Stimulated activated CD4-positive, alpha-beta T cell treated with anti-CD3 and anti-CD28 coated beads, TNF-alpha, amount 100 ng/mL, for 24 hours (primary cell): Measurements from ENCODE around the gene SKAP2.

ENCODE experiments used
- DNase-seq, 3 experiments: peaks; one replicate each; pipeline ENCODE4 v3.0.0-alpha.2; 2020; ENCODE audit warnings: low read depth in 3 of 3

Gene SKAP2

DNA sequence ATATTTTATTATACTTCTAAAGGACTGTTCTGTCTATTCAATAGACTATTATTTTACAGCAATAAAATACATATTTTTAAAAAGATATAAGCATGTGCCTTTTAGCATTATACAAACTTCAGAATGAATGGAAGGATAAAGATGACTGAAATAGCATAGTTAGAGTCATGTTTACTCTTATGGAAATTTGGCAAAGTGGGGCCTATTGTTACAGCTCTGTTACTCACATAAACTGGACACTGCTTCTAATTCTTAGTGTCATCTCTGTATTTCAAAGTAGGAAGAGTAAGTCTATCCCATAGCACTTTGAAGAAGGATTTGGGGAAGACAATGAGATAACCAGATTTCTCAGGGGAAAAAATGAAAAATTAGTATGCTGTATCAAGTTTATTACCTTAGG is 168.2 kb downstream of the SKAP2 start:
- DNase-seq, result no peak

- no peak for DNase-seq
Measured at GRCh38 chr7:26694713-26695112, 169.7 kb downstream of the SKAP2 start.

DNA sequence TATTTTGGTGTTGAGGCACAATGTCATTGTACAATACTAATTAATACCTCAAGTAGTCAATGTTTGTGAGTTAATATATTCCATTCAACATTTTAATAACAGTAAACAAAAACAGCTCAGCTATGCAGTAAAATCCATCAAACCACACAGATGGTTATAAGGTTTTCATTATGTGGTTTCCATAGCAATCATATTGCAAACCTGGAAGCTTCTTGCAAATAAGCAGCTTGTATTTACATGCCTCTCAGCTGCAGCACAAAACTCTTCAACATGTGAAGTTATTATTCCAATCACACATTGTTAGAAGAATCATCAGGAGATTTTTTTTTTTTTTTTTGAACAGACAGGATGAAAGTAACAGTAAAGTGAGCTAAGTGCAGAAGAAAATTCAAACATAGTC is 170.2 kb downstream of the SKAP2 start:
- DNase-seq, result no peak

GRCh38 chr7:26691886-26692285 is 172.5 kb downstream of the SKAP2 start:
- DNase-seq, result no peak

- DNase-seq, result no peak
Measured at GRCh38 chr7:26691406-26691805, 173.0 kb downstream of the SKAP2 start.

DNA sequence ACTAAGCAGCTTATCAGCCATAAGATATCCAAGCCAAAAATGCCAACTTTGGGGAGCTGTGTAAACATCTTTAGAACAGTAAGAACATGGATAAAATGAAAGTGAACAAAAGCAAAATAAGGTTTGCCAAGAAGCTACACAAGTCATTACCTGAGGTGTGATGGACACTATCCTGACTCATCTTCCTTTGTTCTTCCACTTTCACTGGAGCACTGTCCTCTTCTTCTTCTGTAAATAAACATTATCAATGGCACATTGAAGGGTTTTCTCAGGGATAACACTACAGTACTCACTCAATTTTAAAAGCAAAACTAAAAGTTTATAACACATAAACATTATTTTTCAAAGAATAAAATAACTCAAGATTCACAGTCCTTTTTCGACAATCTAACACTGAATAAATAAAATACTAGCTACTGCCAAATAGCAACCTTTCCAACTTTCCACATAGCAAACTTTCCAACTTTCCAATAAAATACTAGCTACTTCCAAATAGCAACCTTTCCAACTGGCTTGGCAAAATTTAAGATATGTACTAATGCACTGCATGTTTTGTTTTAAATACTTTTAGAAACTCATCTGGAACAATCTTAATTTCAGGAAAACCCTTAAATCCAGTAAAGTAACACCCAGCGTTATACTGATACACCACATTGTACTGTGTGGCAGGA is 174.1 kb downstream of the SKAP2 start:
- no peak for DNase-seq

- DNase-seq, result no peak
Measured at GRCh38 chr7:26688936-26689506, 175.4 kb downstream of the SKAP2 start.

- DNase-seq, result no peak
Measured at GRCh38 chr7:26688388-26688787, 176.0 kb downstream of the SKAP2 start.

DNA sequence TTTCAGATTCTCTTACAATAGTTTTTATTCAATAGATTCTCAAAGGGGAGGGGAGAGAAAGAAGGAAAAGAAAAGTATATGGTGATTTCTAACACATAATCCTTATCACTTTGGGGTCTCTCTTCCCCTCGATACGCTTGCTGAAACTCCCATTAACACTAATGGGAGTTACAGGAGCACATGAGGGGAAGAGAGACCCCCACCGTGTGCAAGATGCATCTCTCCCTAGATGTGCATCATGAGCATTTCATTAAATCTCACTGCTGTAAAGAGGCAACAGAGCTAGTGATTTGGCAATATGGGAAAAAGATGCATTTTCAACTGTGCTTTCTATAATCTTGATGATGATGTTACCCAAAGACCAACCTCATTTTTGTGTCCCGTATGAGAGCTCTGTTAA is 177.4 kb downstream of the SKAP2 start:
- no peak for DNase-seq

GRCh38 chr7:26686448-26686981 is 177.9 kb downstream of the SKAP2 start:
- no peak for DNase-seq

DNA sequence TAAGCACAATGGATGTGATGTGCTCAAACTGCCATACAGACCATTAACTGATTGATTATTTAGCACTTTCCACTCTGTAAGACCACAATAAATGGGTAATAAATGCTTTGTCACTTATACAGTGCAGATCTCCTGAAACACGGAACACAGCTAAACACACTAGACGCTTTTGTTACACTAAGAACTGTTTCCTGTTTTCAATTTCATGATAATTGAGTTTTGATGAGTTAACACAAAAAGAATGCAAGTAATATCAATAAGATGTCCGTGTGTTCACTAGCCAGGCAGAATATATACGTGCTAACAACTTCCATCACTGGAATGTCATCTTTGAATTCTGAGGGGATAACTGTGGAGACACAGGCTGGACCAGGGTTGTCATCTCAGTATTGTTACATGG is 178.8 kb downstream of the SKAP2 start:
- no peak for DNase-seq

DNA sequence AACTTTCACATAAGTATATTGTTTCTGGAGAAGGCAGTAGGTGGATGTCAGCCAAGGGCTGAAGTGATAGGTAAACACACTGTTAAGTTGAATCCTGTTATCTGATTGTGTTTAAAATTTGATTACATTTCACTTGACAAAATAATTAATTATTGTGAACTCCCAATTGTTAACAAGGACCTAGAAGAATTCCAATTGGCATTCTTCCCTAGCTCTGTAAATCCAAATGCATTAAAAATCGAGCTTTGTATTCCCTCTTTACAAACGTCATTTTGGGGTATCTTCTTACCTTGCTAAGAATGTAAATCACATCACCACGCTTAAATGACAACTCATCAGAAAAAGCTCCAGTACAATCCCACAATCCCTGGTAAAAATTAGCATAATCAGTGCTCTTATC is 179.9 kb downstream of the SKAP2 start:
- no peak for DNase-seq

GRCh38 chr7:26683277-26683676 is 181.1 kb downstream of the SKAP2 start:
- no peak for DNase-seq

DNA sequence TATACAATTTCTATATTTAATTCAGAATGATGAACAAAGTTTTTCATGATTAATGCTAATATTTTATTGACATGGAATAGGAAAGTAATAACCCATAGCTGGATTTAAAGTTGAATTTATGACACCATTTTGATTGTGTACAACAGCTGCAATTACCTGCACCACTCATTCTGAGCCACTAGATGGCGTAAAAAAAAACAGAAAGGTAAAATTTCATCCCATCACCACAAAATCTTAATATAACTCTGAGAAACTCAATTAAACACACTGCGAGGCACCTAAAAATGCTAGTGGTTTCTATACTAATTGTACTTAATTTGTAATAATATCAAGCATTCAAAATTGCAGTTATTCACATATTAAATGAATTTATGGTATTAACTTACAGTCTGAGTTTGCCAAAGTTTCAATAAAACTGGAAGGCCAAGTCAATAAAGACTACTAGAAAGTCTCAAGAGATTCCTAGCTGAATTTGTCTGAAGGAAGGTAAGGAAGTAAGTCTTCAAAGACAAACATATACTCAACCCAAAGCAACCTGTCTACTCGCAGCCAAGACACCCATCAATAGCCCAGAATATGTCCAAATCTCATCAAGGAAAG is 182.5 kb downstream of the SKAP2 start:
- no peak for DNase-seq

DNA sequence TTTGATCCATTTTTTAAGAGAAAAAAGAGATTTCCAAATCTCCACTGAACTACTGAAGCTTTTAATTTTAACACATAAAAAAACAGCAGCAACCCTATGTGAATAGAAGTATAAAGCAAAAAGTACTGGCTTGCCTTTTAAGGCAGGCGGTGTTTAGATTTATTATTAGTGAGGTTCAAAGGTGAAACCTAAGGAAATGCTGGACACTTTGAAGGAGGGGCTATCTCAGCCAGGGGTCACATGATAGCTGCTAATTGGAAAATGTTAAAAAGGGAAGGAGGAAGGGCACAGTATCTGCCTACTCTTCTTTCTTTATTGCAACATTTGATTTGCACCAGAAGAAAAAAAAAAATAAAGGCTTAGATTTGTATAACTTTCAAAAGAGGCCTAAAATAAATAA is 183.8 kb downstream of the SKAP2 start:
- DNase-seq, result no peak

- DNase-seq, result no peak
Measured at GRCh38 chr7:26675143-26675887, 189.1 kb downstream of the SKAP2 start.

DNA sequence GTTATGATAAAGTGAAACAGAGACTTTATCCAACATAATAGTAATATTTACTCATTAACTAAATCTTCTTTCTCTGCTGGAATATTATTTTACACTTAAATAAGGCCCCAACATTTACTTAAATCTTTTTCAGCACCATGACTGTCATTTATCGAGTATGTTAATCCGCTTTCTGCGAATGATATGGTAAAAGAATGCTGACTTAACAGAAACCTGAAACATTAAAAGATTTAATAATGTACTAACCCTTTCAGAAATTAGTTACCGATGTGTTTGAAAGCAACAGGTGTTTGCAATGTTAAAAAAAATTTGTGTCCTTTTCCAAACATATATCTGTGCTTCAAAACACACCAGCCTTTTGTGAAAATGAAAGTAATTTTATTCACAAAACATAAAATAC is 190.5 kb downstream of the SKAP2 start:
- no peak for DNase-seq

DNA sequence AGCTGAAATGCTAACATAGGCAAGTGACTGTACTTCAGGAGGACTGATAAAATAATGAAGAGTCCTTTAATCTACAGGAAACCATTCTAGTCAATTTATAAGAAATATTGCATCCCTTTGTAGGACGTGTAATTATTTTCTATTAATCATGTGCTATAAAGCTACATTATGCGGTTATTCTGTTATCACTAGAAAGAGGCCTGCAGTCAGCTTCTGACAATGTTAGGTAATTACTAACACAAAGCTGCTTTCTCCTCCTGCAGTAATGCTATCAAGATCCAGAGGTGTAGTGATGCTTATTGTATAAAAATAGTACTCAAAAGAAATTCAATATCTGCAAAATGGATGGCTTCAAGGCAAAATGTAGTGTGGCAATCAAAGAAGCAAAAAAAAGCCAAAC is 191.1 kb downstream of the SKAP2 start:
- no peak for DNase-seq

DNA sequence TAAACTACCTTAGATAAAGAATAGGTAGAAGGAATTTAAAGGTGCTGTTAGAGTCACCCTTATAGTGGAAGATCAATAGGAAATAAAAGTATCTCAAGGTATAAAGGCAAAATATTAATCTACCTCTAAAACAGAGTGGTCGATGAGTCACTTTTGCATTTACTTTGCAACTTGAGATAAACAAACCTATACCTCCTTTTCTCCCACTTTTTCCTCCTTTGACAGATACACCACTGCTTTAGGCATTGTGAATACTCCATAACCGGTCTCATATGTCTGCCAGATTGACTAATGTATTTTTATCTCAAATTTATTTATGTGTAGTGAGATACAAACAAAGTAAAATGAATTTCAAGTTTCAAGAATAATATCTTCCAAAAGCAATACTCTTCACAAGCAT is 193.5 kb downstream of the SKAP2 start:
- DNase-seq, result no peak

- no peak for DNase-seq
Measured at GRCh38 chr7:26670290-26670689, 194.1 kb downstream of the SKAP2 start.

DNA sequence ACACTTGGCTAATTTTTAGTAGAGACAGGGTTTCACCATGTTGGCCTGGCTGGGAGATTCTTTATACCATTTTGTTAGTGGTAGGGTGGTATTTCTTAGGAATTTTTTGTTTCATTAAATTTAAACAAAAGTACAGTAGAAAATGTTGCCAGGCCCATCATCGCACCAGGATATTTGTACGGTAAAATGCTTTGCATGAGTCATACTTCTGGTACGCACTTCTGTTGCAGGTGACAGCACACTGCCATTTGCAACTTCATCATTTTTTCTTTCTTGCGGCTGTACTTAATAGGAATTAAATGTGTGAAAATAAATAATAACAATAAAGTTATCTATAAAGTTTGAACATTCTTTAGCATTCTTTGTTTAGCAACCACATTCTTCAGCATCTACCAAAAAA is 195.6 kb downstream of the SKAP2 start:
- no peak for DNase-seq

- peak; percentile 7 to 31 (median 23) for DNase-seq
Measured at GRCh38 chr7:26667514-26668133, 196.8 kb downstream of the SKAP2 start.
